ENCODE results near the gene PI16. TPM values are rescaled to one million over a fixed set of nuclear protein-coding genes. Genes with fewer than 3 reads are reported as not detected.

Gene PI16
- total RNA-seq, 1 experiment from 2014 or later = 0.17 TPM

DNA sequence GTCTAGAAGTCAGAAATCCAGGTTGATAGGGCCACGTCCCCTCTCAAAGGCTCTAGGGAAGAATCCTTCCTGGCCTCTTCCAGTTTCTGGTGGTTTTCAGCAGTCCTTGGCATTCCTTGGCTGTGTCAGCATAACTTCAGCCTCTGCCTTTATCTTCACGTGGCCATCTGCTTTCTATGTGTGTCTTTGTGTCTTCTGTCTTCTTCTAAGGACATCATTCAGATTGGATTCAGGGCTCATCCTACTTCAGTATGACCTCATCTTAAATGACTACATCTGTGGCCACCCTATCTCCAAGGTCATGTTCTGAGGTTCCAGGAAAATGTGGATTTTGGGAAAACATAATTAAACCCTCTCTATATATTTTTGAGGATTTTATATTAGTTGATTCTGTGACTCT is 45.8 kb upstream of the PI16 start:
- Mint-ChIP-seq H3K27ac (no peak overlapping the region), H3K4me1 (no peaks in the 10 kb centered on the region), H3K4me3 (no peak overlapping the region), H3K27me3 (ENCODE audit: low read depth) (no peaks in the 10 kb centered on the region), H3K36me3 (no peaks in the 10 kb centered on the region), H3K9me3 (no peaks in the 10 kb centered on the region)
- TF ChIP-seq ATF2 (CRISPR knock-in tag; IDR thresholded peaks at IDR 0.05; ENCODE audit: borderline replicate concordance, low read depth) (no peak), NFATC4 (CRISPR knock-in tag; IDR thresholded peaks at IDR 0.05) (no peak), TCF7 (CRISPR knock-in tag; IDR thresholded peaks at IDR 0.05; ENCODE audit: low read depth) (no peak), ETV6 (CRISPR knock-in tag; IDR thresholded peaks at IDR 0.05) (no peak), GTF2I (CRISPR knock-in tag; conservative IDR thresholded peaks at IDR 0.05) (no peak), SP1 (CRISPR knock-in tag; conservative IDR thresholded peaks at IDR 0.05) (no peak), NR3C1 (CRISPR knock-in tag; conservative IDR thresholded peaks at IDR 0.05; ENCODE audit: low read depth) (no peak), MYBL2 (CRISPR knock-in tag; IDR thresholded peaks at IDR 0.05) (no peak), PRRX2 (CRISPR knock-in tag; IDR thresholded peaks at IDR 0.05) (no peak), RELA (CRISPR knock-in tag; IDR thresholded peaks at IDR 0.05; ENCODE audit: borderline replicate concordance) (no peak), ELF4 (CRISPR knock-in tag; IDR thresholded peaks at IDR 0.05; ENCODE audit: low read depth) (no peak), HMGA2 (CRISPR knock-in tag; IDR thresholded peaks at IDR 0.05) (no peak), CBFB (CRISPR knock-in tag; IDR thresholded peaks at IDR 0.05; ENCODE audit: low read depth) (no peak), FOXK1 (CRISPR knock-in tag; IDR thresholded peaks at IDR 0.05) (no peak)
- TF ChIP-seq, protein P1, sequence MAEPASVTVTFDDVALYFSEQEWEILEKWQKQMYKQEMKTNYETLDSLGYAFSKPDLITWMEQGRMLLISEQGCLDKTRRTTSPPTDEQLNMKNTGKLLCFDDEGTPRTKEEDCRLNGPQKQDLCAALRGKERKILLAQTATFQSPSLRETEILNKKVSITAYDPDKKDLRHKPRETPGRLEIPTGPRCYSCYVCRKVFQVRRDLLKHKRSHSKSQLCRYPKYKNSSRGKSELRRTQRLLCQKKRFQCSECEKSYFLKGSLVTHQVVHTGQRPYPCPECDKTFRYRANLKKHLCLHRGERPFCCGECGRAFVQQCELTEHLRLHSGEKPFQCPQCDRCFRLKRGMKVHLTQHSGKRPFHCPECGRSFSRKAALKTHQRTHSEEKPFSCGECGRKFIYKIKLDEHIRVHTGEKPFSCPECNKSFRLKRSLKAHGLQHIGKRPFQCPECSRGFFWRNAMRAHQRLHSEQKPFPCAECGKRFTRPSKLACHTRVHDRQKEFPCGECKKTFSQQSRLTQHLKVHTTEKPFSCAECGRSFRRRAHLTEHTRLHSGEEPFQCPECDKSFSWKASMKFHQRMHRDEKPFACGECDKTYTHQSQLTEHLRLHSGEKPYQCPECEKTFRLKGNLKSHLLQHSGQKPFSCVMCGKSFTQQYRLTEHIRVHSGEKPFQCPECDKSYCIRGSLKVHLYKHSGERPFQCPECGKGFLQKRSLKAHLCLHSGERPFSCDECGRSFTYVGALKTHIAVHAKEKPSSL (CRISPR knock-in tag; conservative IDR thresholded peaks at IDR 0.05) = no peak
- no peak for DNase-seq (ENCODE audit: low spot score)
- CTCF ChIA-PET = no interaction called here
- no peak for ATAC-seq
- POLR2A ChIA-PET = no interaction called here

DNA sequence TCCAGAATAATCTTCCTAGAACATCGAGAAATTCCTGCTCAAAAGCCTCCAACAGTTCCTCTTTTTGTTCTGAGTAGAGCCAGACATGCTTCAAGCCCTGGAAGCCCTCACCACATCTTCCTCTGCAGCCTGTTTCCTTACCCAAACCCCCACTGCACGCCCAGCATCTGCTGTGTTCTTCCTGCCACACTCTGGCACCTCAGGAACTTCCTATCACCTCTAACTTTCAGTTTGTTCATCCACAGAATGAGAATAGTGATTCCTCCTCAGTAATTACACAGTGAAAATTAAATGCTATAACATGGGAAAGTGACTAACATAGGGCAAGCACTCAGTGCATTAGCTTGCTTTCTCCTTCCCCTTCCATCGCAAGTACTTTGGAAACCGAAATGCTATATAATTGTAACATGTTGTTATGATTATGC is 42.5 kb upstream of the PI16 start:
- POLR2A ChIA-PET = no interaction called here
- CTCF ChIA-PET = interaction anchor here (1.6 to 3.5 kb wide), 2 partner anchors 26 to 27 kb away, joined by 5 to 29 read pairs; partner anchors contain the start of gene C6orf89
- no peak overlapping the region for H3K27ac Mint-ChIP-seq
- no peaks in the 10 kb centered on the region for H3K36me3 Mint-ChIP-seq
- ATAC-seq (no peak), DNase-seq (ENCODE audit: low spot score) (no peak)
- peaks cover 5% of the 10 kb centered on the region for H3K4me1 Mint-ChIP-seq
- H3K27me3 Mint-ChIP-seq (ENCODE audit: low read depth) = no peaks in the 10 kb centered on the region
- TF ChIP-seq NFE2L1 (CRISPR knock-in tag; IDR thresholded peaks at IDR 0.05) (no peak), PRDM15 (CRISPR knock-in tag; IDR thresholded peaks at IDR 0.05) (no peak), NR1H2 (CRISPR knock-in tag; IDR thresholded peaks at IDR 0.05) (no peak), GTF2I (CRISPR knock-in tag; conservative IDR thresholded peaks at IDR 0.05) (no peak)
- H3K4me3 Mint-ChIP-seq = no peak overlapping the region
- H3K9me3 Mint-ChIP-seq = no peaks in the 10 kb centered on the region
